H1 (cell line): ENCODE data around the gene BCAS3. TPM values are rescaled to one million over a fixed set of nuclear protein-coding genes. Genes with fewer than 3 reads are reported as not detected.

ENCODE experiments used
- BACH1 ChIP-seq: IDR thresholded peaks from 2 replicates; pipeline ENCODE4 v1.6.1; 2012; ENCODE audit warnings: low read length, improper control_type of control experiment
- CHD7 ChIP-seq: fragments of 300-600 bp; sonication (generic); IDR thresholded peaks from 2 replicates; pipeline ENCODE4 v1.7.1; 2012; ENCODE audit warnings: low read length, moderate library complexity, mild to moderate bottlenecking, inconsistent platforms; ENCODE audit not compliant: insufficient replicate concordance
- SRF ChIP-seq: IDR thresholded peaks from 2 replicates; pipeline ENCODE4 v1.6.1; 2011; ENCODE audit warnings: mild to moderate bottlenecking, low read depth, low read length, moderate library complexity
- polyA plus RNA-seq, 7 experiments: library from polyadenylated mRNA; depleted of rRNA in 3 of 7; stranded (reverse) in 5 of 7; unstranded in 2 of 7; fragments of >200 nt in 5 of 7; fragments of 200-250 nt in 2 of 7; gene quantifications; 1 replicate in 5 of 7; 2 replicates in 1 of 7; 4 replicates in 1 of 7; pipeline versions ENCODE4 v1.2.1 to v1.2.3, GENCODE V29; 2011 to 2013; ENCODE audit warnings: missing spikeins in 2 of 7, mixed read lengths in 2 of 7
- total RNA-seq: library from RNA; stranded (reverse); fragmentation: NEBNext Ultra II Directional; extraction: Animal tissue kit (Norgen Biotek cat#: 25700); gene quantifications from 2 replicates; pipeline ENCODE4 v1.2.1, GENCODE V29; 2021
- TF ChIP-seq, protein P1 (sequence below), 3 experiments: IDR thresholded peaks; 1 replicate in 2 of 3; 2 replicates in 1 of 3; pipeline versions ENCODE4 v1.5.1 to v1.6.1; 2011; ENCODE audit warnings: low read length in 3 of 3, mild to moderate bottlenecking in 3 of 3, inconsistent platforms in 2 of 3, low read depth in 1 of 3, moderate library complexity in 1 of 3; ENCODE audit not compliant: insufficient read depth in 1 of 3; ENCODE audit errors: control extremely low read depth in 1 of 3

The BCAS3 gene
- total and polyA plus RNA-seq, 2 of the 8 experiments (the other 6 are each of a cell fraction or from before 2014, with no cell fraction given) = 9.9 to 13.3 TPM

GRCh38 chr17:61400066-61400716 lies 722.5 kb downstream of the BCAS3 start (continued):
- TF ChIP-seq, protein P1, sequence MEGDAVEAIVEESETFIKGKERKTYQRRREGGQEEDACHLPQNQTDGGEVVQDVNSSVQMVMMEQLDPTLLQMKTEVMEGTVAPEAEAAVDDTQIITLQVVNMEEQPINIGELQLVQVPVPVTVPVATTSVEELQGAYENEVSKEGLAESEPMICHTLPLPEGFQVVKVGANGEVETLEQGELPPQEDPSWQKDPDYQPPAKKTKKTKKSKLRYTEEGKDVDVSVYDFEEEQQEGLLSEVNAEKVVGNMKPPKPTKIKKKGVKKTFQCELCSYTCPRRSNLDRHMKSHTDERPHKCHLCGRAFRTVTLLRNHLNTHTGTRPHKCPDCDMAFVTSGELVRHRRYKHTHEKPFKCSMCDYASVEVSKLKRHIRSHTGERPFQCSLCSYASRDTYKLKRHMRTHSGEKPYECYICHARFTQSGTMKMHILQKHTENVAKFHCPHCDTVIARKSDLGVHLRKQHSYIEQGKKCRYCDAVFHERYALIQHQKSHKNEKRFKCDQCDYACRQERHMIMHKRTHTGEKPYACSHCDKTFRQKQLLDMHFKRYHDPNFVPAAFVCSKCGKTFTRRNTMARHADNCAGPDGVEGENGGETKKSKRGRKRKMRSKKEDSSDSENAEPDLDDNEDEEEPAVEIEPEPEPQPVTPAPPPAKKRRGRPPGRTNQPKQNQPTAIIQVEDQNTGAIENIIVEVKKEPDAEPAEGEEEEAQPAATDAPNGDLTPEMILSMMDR (IDR thresholded peaks at IDR 0.05; ENCODE audit: control extremely low read depth in 1 of 3, insufficient read depth in 1 of 3, low read depth in 1 of 3, low read length in 3 of 3) = no peak
- TF ChIP-seq BACH1 (no peak), SRF (no peak), CHD7 (no peak)
- TF ChIP-seq, all 59 proteins: peak for 0
